GM19438 (cell line): ENCODE measurements around the gene ARRDC3.
"Not testable (repeated sequence)": the region's sequence is repeated elsewhere in the genome, so short reads cannot be mapped to it uniquely, and the experiment has no call there.

Experiments
- ATAC-seq: cut with Tn5 transposase; IDR thresholded peaks from one replicate; pipeline ENCODE4 v1.9.1; 2021; ENCODE audit warnings: low read depth; ENCODE audit not compliant: unreplicated experiment

Gene ARRDC3

GRCh38 chr5:91385596-91385995 lies 2.5 kb upstream of the ARRDC3 start:
- ATAC-seq: not testable (repeated sequence)

GRCh38 chr5:91384671-91385430 lies 1.7 kb upstream of the ARRDC3 start:
- ATAC-seq: no peak

- no peak for ATAC-seq
These were observed 811 bp upstream of the ARRDC3 start for GRCh38 chr5:91383956-91384300.

GRCh38 chr5:91382530-91383026 lies 539 bp downstream of the ARRDC3 start:
- no peak for ATAC-seq

GRCh38 chr5:91381774-91382359 lies 1.2 kb downstream of the ARRDC3 start:
- ATAC-seq: no peak

GRCh38 chr5:91381239-91381773 lies 1.8 kb downstream of the ARRDC3 start:
- no peak for ATAC-seq

GRCh38 chr5:91380491-91381238 lies 2.5 kb downstream of the ARRDC3 start:
- ATAC-seq: peak; percentile 42

- ATAC-seq: peak; percentile 53
These were observed 3.1 kb downstream of the ARRDC3 start for GRCh38 chr5:91379914-91380490.

GRCh38 chr5:91379246-91379913 lies 3.7 kb downstream of the ARRDC3 start:
- no peak for ATAC-seq

GRCh38 chr5:91378752-91379211 lies 4.3 kb downstream of the ARRDC3 start:
- ATAC-seq: no peak

- ATAC-seq: no peak
These were observed 8.1 kb downstream of the ARRDC3 start for GRCh38 chr5:91374893-91375520.

- no peak for ATAC-seq
These were observed 9.5 kb downstream of the ARRDC3 start for GRCh38 chr5:91373600-91373999.

GRCh38 chr5:91373006-91373405 lies 10.1 kb downstream of the ARRDC3 start:
- ATAC-seq: no peak

- no peak for ATAC-seq
These were observed 13.6 kb downstream of the ARRDC3 start for GRCh38 chr5:91369480-91369879.

GRCh38 chr5:91367908-91368648 lies 15.0 kb downstream of the ARRDC3 start:
- ATAC-seq: no peak

- no peak for ATAC-seq
These were observed 15.8 kb downstream of the ARRDC3 start for GRCh38 chr5:91367344-91367743.

- no peak for ATAC-seq
These were observed 16.6 kb downstream of the ARRDC3 start for GRCh38 chr5:91366551-91366950.

- no peak for ATAC-seq
These were observed 17.6 kb downstream of the ARRDC3 start for GRCh38 chr5:91365498-91365897.

- ATAC-seq: no peak
These were observed 20.2 kb downstream of the ARRDC3 start for GRCh38 chr5:91362935-91363334.
